H9 (cell line): ENCODE measurements around the gene RALY. TPM values are rescaled to one million over a fixed set of nuclear protein-coding genes. Genes with fewer than 3 reads are reported as not detected.

Experiments used
- DNase-seq: peaks from one replicate; pipeline ENCODE4 v3.0.0-alpha.2; 2017
- H2AFZ ChIP-seq: one replicate; pipeline ENCODE4 v1.6.1; 2013; ENCODE audit warnings: mild to moderate bottlenecking, low read length, control low read depth, moderate library complexity
- H2AK5ac ChIP-seq: 2 replicates; pipeline ENCODE4 v1.6.1; 2013; ENCODE audit warnings: low read length, control low read depth, mixed read lengths; ENCODE audit not compliant: insufficient read length
- H2BK120ac ChIP-seq: one replicate; pipeline ENCODE4 v1.6.1; 2013; ENCODE audit warnings: low read depth, mild to moderate bottlenecking, low read length, control low read depth, inconsistent platforms; ENCODE audit not compliant: poor library complexity, severe bottlenecking
- H2BK12ac ChIP-seq: 2 replicates; pipeline ENCODE4 v1.6.1; 2013; ENCODE audit warnings: low read length, control low read depth, mixed read lengths, low read depth; ENCODE audit not compliant: insufficient read length
- H2BK15ac ChIP-seq: 2 replicates; pipeline ENCODE4 v1.6.1; 2013; ENCODE audit warnings: low read depth, low read length, control low read depth
- H2BK20ac ChIP-seq: one replicate; pipeline ENCODE4 v1.6.1; 2013; ENCODE audit warnings: low read depth, mild to moderate bottlenecking, low read length, control low read depth, inconsistent platforms; ENCODE audit not compliant: poor library complexity, severe bottlenecking
- H2BK5ac ChIP-seq: 2 replicates; pipeline ENCODE4 v1.6.1; 2013; ENCODE audit warnings: low read length, control low read depth, mixed read lengths; ENCODE audit not compliant: insufficient read length
- H3K14ac ChIP-seq: 2 replicates; pipeline ENCODE4 v1.6.1; 2013; ENCODE audit warnings: low read length, control low read depth; ENCODE audit not compliant: insufficient read depth
- H3K18ac ChIP-seq: 2 replicates; pipeline ENCODE4 v1.6.1; 2013; ENCODE audit warnings: low read depth, mild to moderate bottlenecking, mixed read lengths, low read length, control low read depth; ENCODE audit not compliant: insufficient read length
- H3K23ac ChIP-seq: 2 replicates; pipeline ENCODE4 v1.6.1; 2013; ENCODE audit warnings: low read length, control low read depth, mixed read lengths, low read depth; ENCODE audit not compliant: insufficient read length
- H3K23me2 ChIP-seq: 2 replicates; pipeline ENCODE4 v1.6.1; 2013; ENCODE audit warnings: low read depth, mild to moderate bottlenecking, mixed read lengths, low read length, control low read depth; ENCODE audit not compliant: insufficient read length, poor library complexity, severe bottlenecking
- H3K27ac ChIP-seq: 2 replicates; pipeline ENCODE4 v1.5.1; 2013; ENCODE audit warnings: low read length, control low read depth, mixed read lengths, low read depth; ENCODE audit not compliant: insufficient read length
- H3K27me3 ChIP-seq: 2 replicates; pipeline ENCODE4 v1.6.1; 2013; ENCODE audit warnings: low read length, control low read depth, inconsistent platforms; ENCODE audit not compliant: insufficient read depth
- H3K4ac ChIP-seq: 2 replicates; pipeline ENCODE4 v1.6.1; 2013; ENCODE audit warnings: low read depth, mild to moderate bottlenecking, control low read depth, inconsistent platforms, low read length, moderate library complexity
- H3K4me1 ChIP-seq: 2 replicates; pipeline ENCODE4 v1.6.1; 2013; ENCODE audit warnings: low read length, control low read depth, inconsistent platforms; ENCODE audit not compliant: insufficient read depth
- H3K4me2 ChIP-seq: 2 replicates; pipeline ENCODE4 v1.6.1; 2013; ENCODE audit warnings: low read length, control low read depth, mixed read lengths; ENCODE audit not compliant: insufficient read length, insufficient read depth
- H3K56ac ChIP-seq: 2 replicates; pipeline ENCODE4 v1.6.1; 2013; ENCODE audit warnings: low read depth, mild to moderate bottlenecking, mixed read lengths, low read length, control low read depth; ENCODE audit not compliant: insufficient read length
- H3K79me1 ChIP-seq: 2 replicates; pipeline ENCODE4 v1.6.1; 2013; ENCODE audit warnings: low read depth, mild to moderate bottlenecking, moderate library complexity, low read length, control low read depth, inconsistent platforms; ENCODE audit not compliant: insufficient read depth, poor library complexity, severe bottlenecking
- H3K79me2 ChIP-seq: 2 replicates; pipeline ENCODE4 v1.6.1; 2013; ENCODE audit warnings: low read length, control low read depth, inconsistent platforms; ENCODE audit not compliant: insufficient read depth
- H3K9ac ChIP-seq: 2 replicates; pipeline ENCODE4 v1.6.1; 2013; ENCODE audit warnings: low read length, control low read depth, mixed read lengths; ENCODE audit not compliant: insufficient read length; ENCODE audit errors: extremely low read depth
- H3K9me3 ChIP-seq: one replicate; pipeline ENCODE4 v1.6.1; 2013; ENCODE audit warnings: low read depth, low read length, inconsistent platforms; ENCODE audit not compliant: control insufficient read depth
- H3T11ph ChIP-seq: one replicate; pipeline ENCODE4 v1.6.1; 2013; ENCODE audit warnings: mild to moderate bottlenecking, low read length, control low read depth, inconsistent platforms
- H4K20me1 ChIP-seq: one replicate; pipeline ENCODE4 v1.6.1; 2013; ENCODE audit not compliant: control insufficient read depth, insufficient read length, insufficient read depth
- H4K5ac ChIP-seq: 2 replicates; pipeline ENCODE4 v1.6.1; 2013; ENCODE audit warnings: low read depth, mild to moderate bottlenecking, mixed read lengths, low read length, control low read depth; ENCODE audit not compliant: insufficient read length
- H4K8ac ChIP-seq: replicated peaks from 2 replicates; pipeline ENCODE4 v1.6.1; 2013; ENCODE audit warnings: low read length, control low read depth, mixed read lengths, low read depth; ENCODE audit not compliant: insufficient read length
- H4K91ac ChIP-seq: 2 replicates; pipeline ENCODE4 v1.6.1; 2013; ENCODE audit warnings: low read depth, mild to moderate bottlenecking, moderate library complexity, mixed read lengths, low read length, control low read depth; ENCODE audit not compliant: insufficient read length
- H3K27ac Mint-ChIP-seq, 3 experiments: 2 replicates in 2 of 3; 3 replicates in 1 of 3; pipeline ENCODE4 v1.8.0; 2020 to 2021; ENCODE audit warnings: mixed read lengths in 3 of 3, mild to moderate bottlenecking in 1 of 3, moderate library complexity in 1 of 3
- H3K27me3 Mint-ChIP-seq: 2 replicates; pipeline ENCODE4 v1.8.0; 2021; ENCODE audit warnings: low read depth, mild to moderate bottlenecking, moderate library complexity, mixed read lengths
- H3K36me3 Mint-ChIP-seq, 3 experiments: 2 replicates in 2 of 3; 3 replicates in 1 of 3; pipeline ENCODE4 v1.8.0; 2020 to 2021; ENCODE audit warnings: low read depth in 3 of 3, mixed read lengths in 3 of 3; ENCODE audit not compliant: insufficient read depth in 1 of 3
- H3K4me1 Mint-ChIP-seq, 2 experiments: 2 replicates each; pipeline ENCODE4 v1.8.0; 2020; ENCODE audit warnings: mixed read lengths in 2 of 2
- H3K4me3 Mint-ChIP-seq, 2 experiments: 2 replicates in 1 of 2; 3 replicates in 1 of 2; pipeline ENCODE4 v1.8.0; 2020 to 2021; ENCODE audit warnings: mild to moderate bottlenecking in 2 of 2, mixed read lengths in 2 of 2, moderate library complexity in 1 of 2
- H3K9me3 Mint-ChIP-seq, 2 experiments: 2 replicates in 1 of 2; 3 replicates in 1 of 2; pipeline ENCODE4 v1.8.0; 2020; ENCODE audit warnings: mild to moderate bottlenecking in 2 of 2, mixed read lengths in 2 of 2, moderate library complexity in 1 of 2
- CTCF ChIP-seq: fragments of 200-600 bp; sonication (generic); conservative IDR thresholded peaks from 3 replicates; pipeline ENCODE4 v1.8.0; 2021; ENCODE audit warnings: antibody characterized with exemption, mild to moderate bottlenecking
- total RNA-seq: library from RNA; stranded (reverse); gene quantifications from 2 replicates; pipeline ENCODE4 v1.2.1, GENCODE V29; 2021

The RALY gene
- total RNA-seq, 1 experiment from 2014 or later, result 199 TPM

- DNase-seq, result no peak
- Histone ChIP-seq H3K56ac (no peak overlapping the region), H3K18ac (no peak overlapping the region), H2AK5ac (no peak overlapping the region), H3K23me2 (no peaks in the 10 kb centered on the region), H4K20me1 (no peaks in the 10 kb centered on the region), H2BK15ac (no peak overlapping the region), H2AFZ (no peak overlapping the region), H3K27ac (no peak overlapping the region), H3K79me2 (no peaks in the 10 kb centered on the region), H3K27me3 (no peaks in the 10 kb centered on the region), H2BK20ac (no peak overlapping the region), H3K4me2 (no peak overlapping the region), H4K8ac (no peak overlapping the region), H2BK12ac (no peak overlapping the region), H2BK5ac (no peak overlapping the region), H3K4ac (no peak overlapping the region), H3K4me1 (no peaks in the 10 kb centered on the region), H3K9me3 (no peaks in the 10 kb centered on the region), H3K23ac (no peak overlapping the region), H4K5ac (no peak overlapping the region), H3K79me1 (no peaks in the 10 kb centered on the region), H3T11ph (no peak overlapping the region), H4K91ac (no peak overlapping the region), H3K9ac (no peak overlapping the region), H2BK120ac (no peak overlapping the region), H3K14ac (no peak overlapping the region)
- Mint-ChIP-seq H3K36me3 (peaks cover 0 to 3% (median 0%) of the 10 kb centered on the region in 3 experiments; a peak in 2 of 7 replicates), H3K27me3 (peaks cover 4% of the 10 kb centered on the region), H3K4me1 (no peaks in the 10 kb centered on the region), H3K9me3 (peaks cover 9 to 15% of the 10 kb centered on the region in 2 experiments), H3K4me3 (no peak overlapping the region), H3K27ac (no peak overlapping the region)
- TF ChIP-seq CTCF, result no peak
Measured at GRCh38 chr20:33951171-33951570, 42.5 kb upstream of the RALY start.
